DMS153 (cell line): ENCODE measurements around the gene MCF2L2.

Experiments used
- DNase-seq: peaks from one replicate; lab custom pipeline; 2025; lab: John Stamatoyannopoulos, UW

MCF2L2 gene

DNA sequence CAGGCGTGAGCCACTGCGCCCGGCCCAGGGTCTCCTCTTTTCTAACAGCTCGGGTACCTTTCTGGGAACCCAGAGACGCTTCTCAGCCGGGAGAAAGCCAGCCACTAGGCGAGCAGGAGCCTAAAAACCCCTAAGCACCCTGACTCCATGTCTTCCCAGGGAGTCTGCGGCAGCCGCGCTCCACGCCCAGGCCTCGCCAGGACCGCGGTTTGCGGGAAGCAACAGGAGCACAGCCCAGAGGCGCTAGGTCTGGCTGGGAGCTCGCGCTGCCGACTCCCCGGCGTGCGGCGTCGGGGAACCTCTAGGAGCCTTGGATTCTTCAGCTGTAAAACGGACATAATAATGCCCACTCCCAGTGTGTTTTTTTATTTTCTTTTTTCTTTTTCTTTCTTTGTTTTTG lies 264.9 kb downstream of the MCF2L2 start:
- no peak for DNase-seq

DNA sequence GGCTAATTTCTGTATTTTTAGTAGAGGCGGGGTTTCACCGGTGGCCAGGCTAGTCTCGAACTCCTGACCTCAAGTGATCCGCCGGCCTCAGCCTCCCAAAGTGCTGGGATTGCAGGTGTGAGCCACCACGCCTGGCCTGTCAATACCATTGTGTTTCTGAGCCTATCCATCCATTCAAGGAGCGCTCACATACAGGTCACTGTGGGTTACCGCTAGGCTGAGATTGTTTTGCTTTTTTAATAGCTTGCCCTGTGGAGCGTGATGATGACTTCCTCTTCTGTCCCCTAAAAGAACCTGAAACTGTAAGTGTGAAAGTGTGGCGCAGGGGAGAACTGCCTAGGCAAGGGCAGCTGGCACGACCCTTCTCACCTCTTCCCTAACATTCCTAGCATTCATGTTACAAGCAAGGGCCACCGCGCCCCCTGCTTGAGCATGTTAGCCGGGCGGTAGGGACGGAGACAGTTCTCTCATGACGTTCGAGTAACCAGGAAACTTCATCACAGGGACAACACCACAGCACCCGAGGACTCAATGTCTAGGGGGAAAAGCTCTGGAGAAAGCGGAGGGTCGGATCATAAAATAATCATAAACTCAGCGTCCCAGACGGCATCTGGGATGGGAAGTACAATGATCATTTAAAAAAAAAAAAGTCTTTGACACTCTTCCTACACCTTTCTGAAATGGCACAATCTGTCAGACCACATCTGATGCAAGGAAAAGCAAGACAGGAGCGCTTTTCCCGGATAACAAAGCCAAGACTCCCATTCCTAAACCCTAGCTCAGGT lies 266.7 kb downstream of the MCF2L2 start:
- no peak for DNase-seq

GRCh38 chr3:183160616-183161015 lies 267.8 kb downstream of the MCF2L2 start:
- DNase-seq, result no peak

- DNase-seq, result no peak
Measured at GRCh38 chr3:183159333-183159732, 269.1 kb downstream of the MCF2L2 start.

DNA sequence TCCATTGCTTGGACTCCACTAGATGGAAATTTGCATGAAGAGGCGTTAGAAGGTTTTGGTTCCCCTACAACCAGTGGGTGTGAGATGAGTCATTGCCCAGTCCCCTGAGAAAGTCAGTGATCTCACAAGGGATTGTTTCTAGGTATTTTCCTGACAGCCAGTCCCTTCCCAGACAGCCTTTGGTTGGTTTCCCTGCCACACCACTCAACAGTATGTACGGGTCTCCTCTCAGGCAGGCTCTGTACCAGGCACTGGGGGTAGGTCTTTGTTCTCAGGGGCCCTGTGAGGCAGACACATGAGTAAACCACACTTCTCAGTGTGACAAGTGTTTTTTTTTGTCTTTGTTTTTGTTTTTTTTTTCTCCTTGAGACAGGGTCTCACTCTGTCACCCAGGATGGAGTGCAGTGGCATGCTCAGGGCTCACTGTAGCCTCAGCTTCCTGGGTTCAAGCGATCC lies 269.8 kb downstream of the MCF2L2 start:
- DNase-seq, result no peak

GRCh38 chr3:183158113-183158512 lies 270.3 kb downstream of the MCF2L2 start:
- no peak for DNase-seq

GRCh38 chr3:183156266-183156665 lies 272.2 kb downstream of the MCF2L2 start:
- no peak for DNase-seq

DNA sequence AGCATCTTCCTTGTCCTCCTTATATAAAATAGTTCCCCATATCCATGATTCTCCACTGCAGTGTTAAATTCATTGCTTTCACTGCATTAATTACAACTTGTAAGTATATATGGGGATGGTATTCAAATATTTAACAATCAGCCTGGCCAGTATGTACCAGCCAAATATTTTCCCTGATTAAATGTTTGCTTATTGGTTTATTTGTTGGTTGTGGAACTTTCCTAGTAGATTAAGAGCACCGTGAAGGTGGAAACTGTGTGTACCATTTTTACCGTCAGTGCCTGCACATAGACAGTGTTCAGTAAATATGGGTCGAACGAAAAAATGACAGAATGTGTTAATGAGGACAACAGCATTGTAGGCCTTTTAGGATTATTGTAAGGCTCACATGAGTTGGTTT lies 272.9 kb downstream of the MCF2L2 start:
- DNase-seq, result no peak

DNA sequence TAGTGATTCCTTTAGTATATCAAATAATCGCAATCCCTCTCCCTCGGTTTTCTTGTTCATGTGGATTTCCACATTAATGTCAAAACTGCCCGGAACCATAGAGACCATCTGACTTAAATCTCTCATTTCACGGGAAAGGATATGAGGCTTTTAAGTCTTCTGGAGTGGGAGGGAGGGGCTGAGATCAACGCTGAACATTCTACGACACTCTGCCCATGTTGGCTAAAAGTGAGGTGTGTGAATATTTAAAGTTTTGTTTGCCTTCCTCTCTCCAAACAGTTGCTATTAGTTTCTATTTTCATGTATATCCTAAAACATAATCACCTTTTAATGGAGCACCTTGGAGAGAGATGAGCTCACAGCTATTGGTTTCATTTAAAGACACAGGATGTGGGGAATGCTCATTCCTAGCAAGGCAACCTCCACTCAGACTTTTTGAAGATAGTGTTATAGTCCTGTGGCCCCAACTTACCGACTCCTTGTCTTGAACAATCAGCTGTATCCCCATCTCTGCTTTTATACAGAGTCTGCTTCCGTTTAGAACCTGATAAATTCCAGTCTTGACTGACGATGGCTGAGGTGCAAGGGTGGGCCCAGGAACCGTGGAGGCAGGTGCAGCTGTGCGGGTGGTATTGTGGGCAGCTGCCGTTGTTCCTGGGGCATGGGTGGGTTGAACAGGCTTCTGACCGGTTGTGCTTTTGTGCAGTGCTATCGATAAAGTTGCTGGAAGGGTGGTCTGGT lies 275.0 kb downstream of the MCF2L2 start:
- DNase-seq, result no peak

DNA sequence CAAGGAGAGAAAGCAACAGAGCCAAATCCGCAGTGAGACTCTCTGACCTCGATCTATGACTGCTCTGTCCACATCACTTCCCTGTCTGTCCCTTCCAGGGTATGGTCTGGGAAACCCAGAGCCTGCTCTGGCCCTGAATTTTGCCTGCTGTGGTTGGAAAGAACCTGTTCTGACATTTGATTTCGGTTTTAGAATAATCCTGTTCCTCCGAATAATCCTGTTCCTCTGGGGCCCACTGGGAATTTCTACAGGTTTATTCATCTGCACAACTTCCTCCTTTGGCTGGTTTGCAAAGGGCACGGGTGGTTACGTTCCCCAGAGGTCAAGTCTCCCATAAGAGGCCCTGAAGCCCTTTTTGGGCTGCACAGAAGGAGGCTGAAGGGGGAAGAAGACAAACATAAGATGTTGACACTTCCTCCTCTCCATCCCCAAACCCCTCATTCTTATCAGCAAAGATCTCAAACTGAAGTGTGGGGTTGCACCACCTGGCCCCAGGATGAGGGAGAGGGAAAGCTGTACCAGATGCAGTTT lies 276.5 kb downstream of the MCF2L2 start:
- DNase-seq, result no peak

- no peak for DNase-seq
Measured at GRCh38 chr3:183151086-183151485, 277.3 kb downstream of the MCF2L2 start.

- no peak for DNase-seq
Measured at GRCh38 chr3:183149915-183150750, 278.3 kb downstream of the MCF2L2 start.

- DNase-seq, result no peak
Measured at GRCh38 chr3:183148056-183148455, 280.4 kb downstream of the MCF2L2 start.

GRCh38 chr3:183144363-183144762 lies 284.1 kb downstream of the MCF2L2 start:
- DNase-seq, result no peak

DNA sequence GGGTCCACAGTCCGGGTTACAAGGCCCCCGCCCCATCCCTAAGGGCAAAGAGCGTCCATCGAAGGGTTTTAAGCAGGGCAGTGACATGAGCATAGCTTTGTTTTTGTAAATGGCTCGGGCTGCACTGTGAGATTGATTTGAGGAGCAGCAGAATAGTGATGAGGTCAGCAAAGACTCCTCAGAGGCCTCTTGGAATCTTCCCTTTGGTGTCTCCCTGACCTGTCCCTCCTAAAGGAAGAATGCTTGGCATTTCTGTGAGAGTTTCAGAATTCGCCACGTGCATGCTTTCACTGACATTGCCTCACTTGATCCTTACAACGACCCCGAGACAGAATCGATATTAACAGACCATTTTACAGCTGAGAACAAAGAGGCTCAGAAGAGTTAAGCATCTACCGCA lies 286.2 kb downstream of the MCF2L2 start:
- no peak for DNase-seq

DNA sequence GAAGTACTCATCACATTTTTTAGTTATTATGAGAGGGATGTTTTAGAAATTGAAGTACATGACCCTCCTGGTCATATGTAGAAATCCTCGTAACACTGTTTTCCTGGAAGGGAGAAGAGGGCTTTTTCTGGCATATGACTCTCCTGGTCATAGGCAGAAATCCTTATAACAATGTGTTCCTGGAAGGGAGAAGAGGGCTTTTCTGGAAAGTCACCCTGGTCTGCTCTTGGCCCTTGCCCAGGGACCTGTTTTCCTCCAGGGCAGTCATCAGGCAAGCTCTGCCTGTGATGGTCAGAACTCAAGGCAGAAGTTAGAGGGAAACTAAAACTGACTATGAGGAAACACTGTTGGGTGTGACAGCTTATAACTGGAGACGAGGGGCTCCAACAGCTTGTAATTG lies 293.6 kb downstream of the MCF2L2 start:
- DNase-seq, result no peak

DNA sequence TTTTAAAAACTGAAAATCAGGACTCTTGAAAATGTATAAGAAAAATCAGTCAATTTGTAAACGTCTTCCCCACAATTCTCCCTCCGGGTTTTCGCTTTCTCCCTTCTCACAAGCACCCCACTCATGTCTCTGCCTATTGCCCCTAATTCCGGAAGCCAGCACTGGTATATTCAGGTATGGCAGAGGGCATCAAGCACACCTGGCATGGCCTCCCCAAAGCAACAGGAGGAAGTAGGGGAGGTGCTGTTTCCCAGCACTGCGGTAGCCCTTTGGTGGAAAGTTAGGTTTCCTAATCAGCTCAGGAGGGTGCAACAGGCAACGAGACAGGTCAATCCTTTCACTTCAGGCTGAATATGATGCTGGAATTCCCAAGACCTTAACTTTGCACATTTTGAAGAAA lies 296.0 kb downstream of the MCF2L2 start:
- no peak for DNase-seq

DNA sequence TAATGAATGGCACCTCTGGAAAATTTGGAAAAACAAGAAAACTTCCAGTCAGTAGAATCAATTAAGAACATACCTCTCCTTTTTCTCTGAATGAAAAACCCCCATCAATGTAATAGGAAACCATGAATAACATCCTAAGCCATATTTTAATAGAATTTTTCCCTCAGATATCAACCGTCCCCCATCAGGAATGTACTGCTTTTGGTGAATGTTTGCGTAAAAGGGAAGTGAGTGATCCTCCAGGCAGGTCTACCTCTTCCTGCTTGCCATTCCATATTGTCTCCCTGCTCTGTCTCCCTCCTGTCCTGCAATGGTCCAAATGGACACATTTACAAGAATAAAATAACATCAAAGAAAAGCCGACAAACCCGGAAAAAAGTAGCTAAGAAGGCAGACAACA lies 296.7 kb downstream of the MCF2L2 start:
- DNase-seq, result no peak

DNA sequence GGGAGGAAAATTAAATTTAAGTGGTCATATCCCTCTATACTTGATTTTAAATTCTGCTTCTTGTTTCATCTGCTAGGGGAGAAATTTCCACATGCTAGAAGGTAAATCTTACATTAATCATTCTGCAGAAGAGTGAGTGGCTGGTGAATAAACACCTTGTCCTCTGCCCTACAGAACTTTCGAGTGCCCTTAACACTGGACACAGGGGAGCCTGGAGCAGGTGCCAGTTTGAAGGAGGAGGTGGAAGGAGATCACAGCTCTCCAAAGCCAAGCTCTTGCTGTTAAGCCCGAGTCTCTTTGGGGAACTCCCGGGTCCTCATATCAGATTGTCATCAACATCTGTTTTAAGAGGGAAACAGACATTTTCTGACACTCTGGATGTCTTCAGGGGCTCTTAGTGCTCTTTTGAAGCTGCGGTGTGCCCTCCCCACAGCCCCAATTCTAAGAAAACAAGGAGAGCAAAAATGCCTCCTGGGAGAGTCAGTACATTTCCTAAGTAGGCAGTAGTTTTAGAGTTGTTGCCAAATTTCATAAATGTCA lies 297.2 kb downstream of the MCF2L2 start:
- no peak for DNase-seq

GRCh38 chr3:183129243-183129642 lies 299.2 kb downstream of the MCF2L2 start:
- DNase-seq, result no peak

DNA sequence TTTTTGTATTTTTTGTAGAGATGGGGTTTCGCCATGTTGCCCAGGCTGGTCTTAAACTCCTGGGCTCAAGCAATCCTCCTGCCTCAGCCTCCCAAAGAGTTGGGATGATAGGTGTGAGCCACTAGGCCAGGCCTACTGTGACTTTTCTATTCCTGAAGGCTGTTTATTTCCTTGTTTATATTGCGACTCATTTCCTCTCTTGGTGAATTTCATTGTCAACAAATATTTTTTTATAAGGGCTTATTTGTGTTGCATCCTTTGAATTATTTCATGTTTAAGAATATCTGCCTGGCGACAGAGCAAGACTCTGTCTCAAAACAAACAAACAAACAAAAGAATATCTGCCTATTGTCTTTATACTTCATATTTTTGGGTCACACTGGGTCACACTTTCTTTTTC lies 299.7 kb downstream of the MCF2L2 start:
- DNase-seq, result no peak
